SK-MEL-5 (cell line): ENCODE results near the gene GPATCH4. TPM values are rescaled to one million over a fixed set of nuclear protein-coding genes. Genes with fewer than 3 reads are reported as not detected.
"Not testable (repeated sequence)": the region's sequence is repeated elsewhere in the genome, so short reads cannot be mapped to it uniquely, and the experiment has no call there.

Experiments used
- DNase-seq: peaks from one replicate; pipeline ENCODE4 v3.0.0-alpha.2; 2016; ENCODE audit warnings: low read depth, low spot score
- in situ Hi-C: cut with HindIII; loops from 2 replicates; pipeline ENCODE4 v1.10.0; 2016; ENCODE audit warnings: low sequenced_read_pairs, high pct_unique_total_duplicates, low pct_unique_long_range_greater_than_20kb
- total RNA-seq: library from RNA; depleted of rRNA; stranded (reverse); fragments of >200 nt; shearing (Covaris generic); gene quantifications from 2 replicates; pipeline ENCODE4 v1.2.3, GENCODE V29; 2014

The GPATCH4 gene
- total RNA-seq, 1 experiment from 2014 or later = 26.4 TPM

- DNase-seq = no peak
Measured at GRCh38 chr1:156560585-156561163, 40.6 kb downstream of the GPATCH4 start.

GRCh38 chr1:156559797-156560385 lies 41.4 kb downstream of the GPATCH4 start:
- no peak for DNase-seq
- in situ Hi-C loops = no loop called here

More at GRCh38 chr1:156560585-156561163, 40.6 kb downstream of the GPATCH4 start:
- in situ Hi-C loops = no loop called here

- in situ Hi-C loops = no loop called here
- DNase-seq = no peak
Measured at GRCh38 chr1:156559086-156559796, 42.0 kb downstream of the GPATCH4 start.

GRCh38 chr1:156556354-156556753 lies 44.9 kb downstream of the GPATCH4 start:
- no peak for DNase-seq

GRCh38 chr1:156555715-156556114 lies 45.6 kb downstream of the GPATCH4 start:
- in situ Hi-C loops = no loop called here

More at GRCh38 chr1:156556354-156556753, 44.9 kb downstream of the GPATCH4 start:
- in situ Hi-C loops = no loop called here

GRCh38 chr1:156554971-156555370 lies 46.3 kb downstream of the GPATCH4 start:
- DNase-seq = no peak

More at GRCh38 chr1:156555715-156556114, 45.6 kb downstream of the GPATCH4 start:
- DNase-seq = no peak

GRCh38 chr1:156553860-156554485 lies 47.3 kb downstream of the GPATCH4 start:
- DNase-seq = no peak
- in situ Hi-C loops = no loop called here

More at GRCh38 chr1:156554971-156555370, 46.3 kb downstream of the GPATCH4 start:
- in situ Hi-C loops = no loop called here

GRCh38 chr1:156552937-156553336 lies 48.3 kb downstream of the GPATCH4 start:
- DNase-seq, in situ Hi-C loops: not testable (repeated sequence)

GRCh38 chr1:156552518-156552917 lies 48.8 kb downstream of the GPATCH4 start:
- in situ Hi-C loops = no loop called here
- DNase-seq = no peak

GRCh38 chr1:156551869-156552268 lies 49.4 kb downstream of the GPATCH4 start:
- no peak for DNase-seq
- in situ Hi-C loops = no loop called here

- in situ Hi-C loops = no loop called here
- DNase-seq = no peak
Measured at GRCh38 chr1:156551066-156551643, 50.1 kb downstream of the GPATCH4 start.

GRCh38 chr1:156550346-156550745 lies 50.9 kb downstream of the GPATCH4 start:
- in situ Hi-C loops = no loop called here
- no peak for DNase-seq

- in situ Hi-C loops = no loop called here
Measured at GRCh38 chr1:156549831-156550230, 51.4 kb downstream of the GPATCH4 start.

GRCh38 chr1:156549390-156549789 lies 51.9 kb downstream of the GPATCH4 start:
- DNase-seq = peak; percentile 20
- in situ Hi-C loops = no loop called here

More at GRCh38 chr1:156549831-156550230, 51.4 kb downstream of the GPATCH4 start:
- DNase-seq = no peak

GRCh38 chr1:156547982-156548381 lies 53.3 kb downstream of the GPATCH4 start:
- in situ Hi-C loops = no loop called here

GRCh38 chr1:156547434-156547833 lies 53.8 kb downstream of the GPATCH4 start:
- in situ Hi-C loops = no loop called here
- no peak for DNase-seq

More at GRCh38 chr1:156547982-156548381, 53.3 kb downstream of the GPATCH4 start:
- no peak for DNase-seq

- in situ Hi-C loops = no loop called here
- no peak for DNase-seq
Measured at GRCh38 chr1:156546267-156546666, 55.0 kb downstream of the GPATCH4 start.

- in situ Hi-C loops = no loop called here
- no peak for DNase-seq
Measured at GRCh38 chr1:156544592-156545102, 56.6 kb downstream of the GPATCH4 start.
